ENCODE results near the gene RGS10. TPM values are rescaled to one million over a fixed set of nuclear protein-coding genes. Genes with fewer than 3 reads are reported as not detected.

The RGS10 gene
- total and polyA plus RNA-seq, 9 of the 15 experiments (the other 6 are each of a cell fraction or from before 2014, with no cell fraction given) = 31.9 to 123 (median 62.1) TPM

- TF ChIP-seq FOSL1 (tag; conservative IDR thresholded peaks at IDR 0.05) = no peak
- no peak for TF ChIP-seq ZNF668 (CRISPR knock-in tag; IDR thresholded peaks at IDR 0.05)
- TF ChIP-seq ARID3A (IDR thresholded peaks at IDR 0.05; ENCODE audit: borderline replicate concordance, low read depth, low read length) = no peak
- no peak for TF ChIP-seq NFIX (CRISPR knock-in tag; IDR thresholded peaks at IDR 0.05; ENCODE audit: low read depth)
- no peak for TF ChIP-seq RBM34 (IDR thresholded peaks at IDR 0.05; ENCODE audit: borderline replicate concordance, insufficient read depth, low read length)
- TF ChIP-seq DNMT1 (IDR thresholded peaks at IDR 0.05) = no peak
- no peak for TF ChIP-seq FOXM1 (IDR thresholded peaks at IDR 0.05; ENCODE audit: low read depth)
- TF ChIP-seq FOXM1 (CRISPR knock-in tag; IDR thresholded peaks at IDR 0.05; ENCODE audit: low read depth) = no peak
- no peak for TF ChIP-seq ZNF766 (CRISPR knock-in tag; conservative IDR thresholded peaks at IDR 0.05)
- no peak for TF ChIP-seq MED1 (CRISPR knock-in tag; IDR thresholded peaks at IDR 0.05; ENCODE audit: borderline replicate concordance)
- TF ChIP-seq CCAR2 (IDR thresholded peaks at IDR 0.05; ENCODE audit: low read depth, low read length) = no peak
- TF ChIP-seq, protein P1, sequence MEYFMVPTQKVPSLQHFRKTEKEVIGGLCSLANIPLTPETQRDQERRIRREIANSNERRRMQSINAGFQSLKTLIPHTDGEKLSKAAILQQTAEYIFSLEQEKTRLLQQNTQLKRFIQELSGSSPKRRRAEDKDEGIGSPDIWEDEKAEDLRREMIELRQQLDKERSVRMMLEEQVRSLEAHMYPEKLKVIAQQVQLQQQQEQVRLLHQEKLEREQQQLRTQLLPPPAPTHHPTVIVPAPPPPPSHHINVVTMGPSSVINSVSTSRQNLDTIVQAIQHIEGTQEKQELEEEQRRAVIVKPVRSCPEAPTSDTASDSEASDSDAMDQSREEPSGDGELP (CRISPR knock-in tag; IDR thresholded peaks at IDR 0.05; ENCODE audit: borderline replicate concordance) = peak; percentile 19; the same call in 1 of the 2 replicates
- 0 out of 2 replicates have a peak, but pooled peaks have one; percentile 57 for TF ChIP-seq CLOCK (CRISPR knock-in tag; IDR thresholded peaks at IDR 0.05; ENCODE audit: borderline replicate concordance)
- peak; percentile 48 for TF ChIP-seq DMBX1 (CRISPR knock-in tag; IDR thresholded peaks at IDR 0.05; ENCODE audit: borderline replicate concordance)
- TF ChIP-seq HSF4 (CRISPR knock-in tag; IDR thresholded peaks at IDR 0.05; ENCODE audit: borderline replicate concordance) = no peak
- TF ChIP-seq ZNF445 (CRISPR knock-in tag; IDR thresholded peaks at IDR 0.05; ENCODE audit: low read depth) = no peak
- TF ChIP-seq, protein P2, sequence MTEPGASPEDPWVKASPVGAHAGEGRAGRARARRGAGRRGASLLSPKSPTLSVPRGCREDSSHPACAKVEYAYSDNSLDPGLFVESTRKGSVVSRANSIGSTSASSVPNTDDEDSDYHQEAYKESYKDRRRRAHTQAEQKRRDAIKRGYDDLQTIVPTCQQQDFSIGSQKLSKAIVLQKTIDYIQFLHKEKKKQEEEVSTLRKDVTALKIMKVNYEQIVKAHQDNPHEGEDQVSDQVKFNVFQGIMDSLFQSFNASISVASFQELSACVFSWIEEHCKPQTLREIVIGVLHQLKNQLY (CRISPR knock-in tag; conservative IDR thresholded peaks at IDR 0.05) = no peak
- TF ChIP-seq SREBF1 (IDR thresholded peaks at IDR 0.05; ENCODE audit: borderline replicate concordance, low read depth, low read length) = no peak
Observed at GRCh38 chr10:119517235-119518141, 25.0 kb downstream of the RGS10 start (continued).
